Myocyte (in vitro differentiated cells): Measurements from ENCODE around the gene UMAD1. TPM values are rescaled to one million over a fixed set of nuclear protein-coding genes. Genes with fewer than 3 reads are reported as not detected.

Experiments
- DNase-seq: peaks from one replicate; pipeline ENCODE4 v3.0.0-alpha.2; 2012; ENCODE audit warnings: low read depth
- total RNA-seq: library from RNA; depleted of rRNA; stranded (reverse); fragments of >200 nt; gene quantifications from 2 replicates; pipeline ENCODE4 v1.2.3, GENCODE V29; 2014

The UMAD1 gene
- total RNA-seq, 1 donor from 2014 or later, result 17.5 TPM

GRCh38 chr7:7918736-7919448 lies 278.3 kb downstream of the UMAD1 start:
- DNase-seq, result no peak

- no peak for DNase-seq
Observed at GRCh38 chr7:7919449-7919945, 278.9 kb downstream of the UMAD1 start.

- DNase-seq, result no peak
Observed at GRCh38 chr7:7920056-7920455, 279.5 kb downstream of the UMAD1 start.

- no peak for DNase-seq
Observed at GRCh38 chr7:7920481-7920880, 279.9 kb downstream of the UMAD1 start.

- no peak for DNase-seq
Observed at GRCh38 chr7:7921830-7922229, 281.3 kb downstream of the UMAD1 start.

GRCh38 chr7:7922684-7923385 lies 282.3 kb downstream of the UMAD1 start:
- no peak for DNase-seq

- DNase-seq, result no peak
Observed at GRCh38 chr7:7923818-7924217, 283.3 kb downstream of the UMAD1 start.

GRCh38 chr7:7924303-7924702 lies 283.8 kb downstream of the UMAD1 start:
- DNase-seq, result no peak

Other genes with a start within 250 kb of the UMAD1 start
- gene COL28A1, start 104.9 kb upstream of the UMAD1 start, total RNA-seq, result 0.88 and 2.2 TPM in 2 replicates
- gene MIOS, start 73.9 kb upstream of the UMAD1 start, total RNA-seq, result 84.2 and 88.2 TPM in 2 replicates
- 16.9 and 17.7 TPM in 2 replicates for gene RPA3, start 77.9 kb downstream of the UMAD1 start, total RNA-seq